Measurements from ENCODE around the gene MST1R. TPM values are rescaled to one million over a fixed set of nuclear protein-coding genes. Genes with fewer than 3 reads are reported as not detected.
A peak's percentile ranks its signal among the peaks of the same experiment; 100 is the strongest.

MST1R gene
- total RNA-seq, 2 experiments from 2014 or later = 1.7 to 2.9 TPM

- Mint-ChIP-seq H3K27ac (no peak overlapping the region), H3K4me1 (no peaks in the 10 kb centered on the region), H3K27me3 (peaks cover 35% of the 10 kb centered on the region), H3K36me3 (no peaks in the 10 kb centered on the region), H3K9me3 (no peaks in the 10 kb centered on the region), H3K4me3 (no peak overlapping the region)
- ATAC-seq (ENCODE audit: low read depth) = no peak
- POLR2A ChIA-PET = no interaction called here
- no peak for DNase-seq
These were observed 38.4 kb downstream of the MST1R start for GRCh38 chr3:49865198-49865784.

GRCh38 chr3:49864505-49864904, 39.2 kb downstream of the MST1R start:
- H3K27me3 Mint-ChIP-seq = peaks cover 30% of the 10 kb centered on the region
- no peaks in the 10 kb centered on the region for H3K36me3 Mint-ChIP-seq
- H3K4me3 Mint-ChIP-seq = no peak overlapping the region
- POLR2A ChIA-PET = no interaction called here
- DNase-seq (no peak), ATAC-seq (ENCODE audit: low read depth) (no peak)
- no peaks in the 10 kb centered on the region for H3K9me3 Mint-ChIP-seq
- H3K27ac Mint-ChIP-seq = no peak overlapping the region
- H3K4me1 Mint-ChIP-seq = no peaks in the 10 kb centered on the region

GRCh38 chr3:49859576-49860305, 43.9 kb downstream of the MST1R start:
- Mint-ChIP-seq H3K4me1 (peaks cover 10% of the 10 kb centered on the region), H3K27me3 (peaks cover 8% of the 10 kb centered on the region), H3K4me3 (no peak overlapping the region), H3K36me3 (no peaks in the 10 kb centered on the region), H3K9me3 (no peaks in the 10 kb centered on the region), H3K27ac (no peak overlapping the region)
- DNase-seq (no peak), ATAC-seq (ENCODE audit: low read depth) (no peak)
- POLR2A ChIA-PET = no interaction called here

- Mint-ChIP-seq H3K4me1 (peaks cover 14% of the 10 kb centered on the region), H3K27me3 (no peaks in the 10 kb centered on the region), H3K9me3 (no peaks in the 10 kb centered on the region), H3K36me3 (peaks cover 3% of the 10 kb centered on the region), H3K4me3 (peak within 1 kb of the TSS; percentile 95), H3K27ac (peak within 1 kb of the TSS; percentile 91)
- DNase-seq = peak; percentile 96
- POLR2A ChIA-PET = interaction anchor here (0.9 to 2.1 kb wide), 5 partner anchors 11 to 127 kb away, joined by 3 to 9 read pairs (median 3); partner anchors contain the start of genes INKA1 and RBM6
- peak; percentile 96 for ATAC-seq (ENCODE audit: low read depth)
These were observed 47.3 kb downstream of the MST1R start, which contains the start of gene TRAIP for GRCh38 chr3:49856181-49857005. TRAIP (minus strand) TSS chr3:49856564; CDS start chr3:49856453, 111 bp downstream.

DNA sequence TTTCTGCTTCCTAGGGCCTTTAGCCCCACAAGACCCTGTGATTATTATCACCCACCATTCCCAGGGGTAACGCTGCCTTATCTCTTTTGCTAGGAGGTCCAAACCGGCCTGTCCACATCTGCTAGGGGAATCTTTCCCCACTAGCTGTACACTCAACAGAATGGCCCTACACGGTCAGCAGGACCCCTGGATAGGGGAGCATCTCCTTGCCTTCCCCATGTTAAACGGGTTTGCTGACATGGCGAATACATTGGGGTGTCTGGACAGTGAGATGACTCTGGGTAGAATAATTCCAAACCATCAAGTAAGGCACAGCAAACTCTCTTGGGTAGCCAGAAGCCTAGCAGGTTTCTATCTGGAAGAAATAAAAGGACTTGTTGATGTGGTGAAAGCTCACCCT, 48.0 kb downstream of the MST1R start:
- ATAC-seq (ENCODE audit: low read depth) (no peak), DNase-seq (no peak)
- Mint-ChIP-seq H3K9me3 (no peaks in the 10 kb centered on the region), H3K36me3 (peaks cover 3% of the 10 kb centered on the region), H3K4me1 (peaks cover 14% of the 10 kb centered on the region), H3K27ac (peak overlapping the region; percentile 91), H3K4me3 (peak overlapping the region; percentile 95), H3K27me3 (no peaks in the 10 kb centered on the region)
- POLR2A ChIA-PET = interaction anchor here (0.9 to 2.1 kb wide), 4 partner anchors 11 to 85 kb away, joined by 3 to 9 read pairs (median 5); partner anchors contain the start of genes INKA1 and RBM6

DNA sequence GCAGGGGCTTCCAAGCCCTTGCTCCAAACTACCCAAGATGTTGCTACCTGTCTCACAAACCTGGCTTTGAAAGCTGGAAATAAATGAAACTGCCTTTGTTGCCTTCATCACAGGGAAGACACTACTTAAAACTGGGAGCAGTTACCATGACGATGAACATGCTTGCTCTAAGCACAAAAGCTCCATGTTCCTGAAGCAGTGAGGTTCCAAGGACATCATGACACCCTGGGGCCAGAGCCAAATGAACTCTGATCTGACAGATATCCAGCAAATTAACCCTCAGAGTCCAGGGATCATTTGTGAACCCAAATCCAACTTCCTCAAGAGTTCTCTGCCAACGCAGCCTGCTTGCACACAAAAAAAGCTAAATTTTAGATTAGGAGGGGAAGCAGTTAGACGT, 58.0 kb downstream of the MST1R start:
- Mint-ChIP-seq H3K36me3 (peaks cover 12% of the 10 kb centered on the region), H3K4me3 (no peak overlapping the region), H3K4me1 (peaks cover 2% of the 10 kb centered on the region), H3K27me3 (no peaks in the 10 kb centered on the region), H3K9me3 (no peaks in the 10 kb centered on the region), H3K27ac (no peak overlapping the region)
- POLR2A ChIA-PET = interaction anchor here (1.1 kb wide), 1 partner anchor 10 kb away, joined by 3 read pairs; no protein-coding TSS in a partner anchor
- DNase-seq = no peak
- no peak for ATAC-seq (ENCODE audit: low read depth)

- no peak for DNase-seq
- POLR2A ChIA-PET = interaction anchor here (0.7 to 1.3 kb wide), 5 partner anchors 11 to 141 kb away, joined by 3 to 9 read pairs (median 3); partner anchors contain the start of gene INKA1
- no peak for ATAC-seq (ENCODE audit: low read depth)
- Mint-ChIP-seq H3K27ac (no peak overlapping the region), H3K9me3 (no peaks in the 10 kb centered on the region), H3K4me1 (no peaks in the 10 kb centered on the region), H3K27me3 (no peaks in the 10 kb centered on the region), H3K36me3 (peaks cover 10% of the 10 kb centered on the region), H3K4me3 (no peak overlapping the region)
These were observed 59.0 kb downstream of the MST1R start for GRCh38 chr3:49844464-49845183.

DNA sequence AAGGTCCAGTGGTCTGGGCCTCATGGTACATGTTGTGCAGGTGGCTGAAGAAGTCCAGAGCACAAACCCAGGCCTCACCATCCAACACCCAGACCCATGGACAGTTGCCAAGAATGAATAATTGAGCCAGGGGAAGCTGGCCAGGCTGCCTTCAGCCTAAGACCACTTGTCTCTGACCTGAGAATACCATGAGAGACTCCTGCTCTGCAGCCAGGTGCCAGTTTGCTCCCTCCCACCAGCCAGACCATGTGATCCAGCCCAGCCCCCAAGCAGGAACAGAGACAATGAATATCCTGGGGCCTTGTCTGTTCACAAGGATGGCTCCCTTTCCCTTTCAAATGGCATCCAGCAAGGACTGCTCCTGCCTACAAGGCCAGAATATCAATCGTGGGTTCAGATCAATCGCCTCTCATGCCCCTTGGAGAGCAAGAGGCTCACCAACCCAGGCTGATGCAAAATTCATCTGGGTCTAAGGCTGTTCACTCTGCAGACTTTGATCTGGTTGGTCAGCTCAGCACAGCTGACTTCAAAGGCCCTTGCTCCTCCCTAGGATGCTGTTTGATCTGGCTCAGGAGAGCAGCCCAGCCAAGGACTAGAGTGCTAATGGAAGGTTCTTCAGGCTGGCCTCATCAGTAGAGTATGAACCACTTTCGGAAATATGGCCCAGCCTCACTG, 60.7 kb downstream of the MST1R start:
- Mint-ChIP-seq H3K27me3 (no peaks in the 10 kb centered on the region), H3K27ac (no peak overlapping the region), H3K4me1 (peaks cover 1% of the 10 kb centered on the region), H3K9me3 (no peaks in the 10 kb centered on the region), H3K4me3 (no peak overlapping the region), H3K36me3 (peaks cover 12% of the 10 kb centered on the region)
- DNase-seq (no peak), ATAC-seq (ENCODE audit: low read depth) (no peak)
- POLR2A ChIA-PET = no interaction called here

DNA sequence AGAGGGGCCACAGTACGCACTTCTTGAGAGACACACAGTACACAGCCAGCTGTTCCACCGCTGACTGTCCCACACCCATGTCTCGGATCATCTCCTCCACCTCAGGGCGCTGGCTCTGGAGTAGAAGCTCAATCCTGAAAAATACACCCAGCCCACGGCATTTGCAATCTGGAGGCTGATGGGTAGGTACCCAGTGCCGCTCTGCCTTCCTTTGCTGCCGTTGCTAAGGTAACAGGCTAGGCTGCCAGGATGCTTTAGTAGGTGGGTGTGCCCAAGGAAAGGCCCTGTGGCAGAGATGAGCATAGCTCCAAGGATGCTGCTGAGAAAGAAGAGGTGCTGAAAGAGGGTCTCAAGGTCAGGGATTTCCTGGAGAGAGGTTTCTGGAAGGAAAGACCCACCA, 61.9 kb downstream of the MST1R start:
- H3K9me3 Mint-ChIP-seq = no peaks in the 10 kb centered on the region
- ATAC-seq (ENCODE audit: low read depth) (no peak), DNase-seq (no peak)
- peaks cover 1% of the 10 kb centered on the region for H3K4me1 Mint-ChIP-seq
- peaks cover 8% of the 10 kb centered on the region for H3K36me3 Mint-ChIP-seq
- H3K27ac Mint-ChIP-seq = no peak overlapping the region
- H3K4me3 Mint-ChIP-seq = no peak overlapping the region
- no peaks in the 10 kb centered on the region for H3K27me3 Mint-ChIP-seq
- POLR2A ChIA-PET = interaction anchor here (1.0 to 7.2 kb wide), 2 partner anchors 28 to 38 kb away, joined by 3 to 72 read pairs; partner anchors contain the start of genes INKA1 and UBA7

GRCh38 chr3:49841126-49841696, 62.5 kb downstream of the MST1R start:
- DNase-seq (no peak), ATAC-seq (ENCODE audit: low read depth) (peak; percentile 48)
- H3K4me1 Mint-ChIP-seq = peaks cover 1% of the 10 kb centered on the region
- no peak overlapping the region for H3K4me3 Mint-ChIP-seq
- peaks cover 8% of the 10 kb centered on the region for H3K36me3 Mint-ChIP-seq
- POLR2A ChIA-PET = interaction anchor here (1.0 to 7.2 kb wide), 2 partner anchors 28 to 37 kb away, joined by 3 to 72 read pairs; partner anchors contain the start of genes INKA1 and UBA7
- no peak overlapping the region for H3K27ac Mint-ChIP-seq
- no peaks in the 10 kb centered on the region for H3K9me3 Mint-ChIP-seq
- no peaks in the 10 kb centered on the region for H3K27me3 Mint-ChIP-seq

GRCh38 chr3:49840388-49840787, 63.3 kb downstream of the MST1R start:
- Mint-ChIP-seq H3K36me3 (peaks cover 6% of the 10 kb centered on the region), H3K27ac (no peak overlapping the region), H3K9me3 (no peaks in the 10 kb centered on the region), H3K4me3 (no peak overlapping the region), H3K27me3 (no peaks in the 10 kb centered on the region), H3K4me1 (peaks cover 1% of the 10 kb centered on the region)
- POLR2A ChIA-PET = interaction anchor here (7.2 kb wide), 1 partner anchor 36 kb away, joined by 72 read pairs; the partner anchor contains the start of gene INKA1
- ATAC-seq (ENCODE audit: low read depth) (no peak), DNase-seq (no peak)
